GM18858 (cell line): ENCODE results near the gene SSBP2.
"Not testable (repeated sequence)": the region's sequence is repeated elsewhere in the genome, so short reads cannot be mapped to it uniquely, and the experiment has no call there.

Experiments used
- ATAC-seq: cut with Tn5 transposase; IDR thresholded peaks from one replicate; pipeline ENCODE4 v1.9.1; 2021; ENCODE audit not compliant: unreplicated experiment

Gene SSBP2

DNA sequence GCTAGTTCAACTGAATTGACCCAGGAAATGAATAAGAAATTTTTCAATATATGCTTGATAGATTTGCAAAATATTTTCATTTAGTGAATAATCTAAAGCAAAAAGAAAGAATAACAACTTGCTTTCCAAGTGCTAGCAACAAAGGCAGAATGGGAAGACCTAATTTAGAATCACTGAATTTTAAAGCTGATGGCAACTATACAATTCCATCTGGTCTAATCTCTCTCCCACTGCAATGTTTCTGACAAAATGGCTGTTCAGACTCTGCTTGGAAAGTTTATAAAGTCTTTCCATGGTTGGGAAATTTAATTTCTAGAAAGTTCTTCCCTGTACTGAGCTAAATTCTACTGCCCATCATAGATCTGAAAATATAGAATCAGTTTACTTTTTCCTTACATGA is 281.2 kb downstream of the SSBP2 start:
- ATAC-seq = no peak

- ATAC-seq = no peak
These were observed 300.0 kb downstream of the SSBP2 start for GRCh38 chr5:81450940-81451339.

- ATAC-seq = no peak
These were observed 315.9 kb downstream of the SSBP2 start for GRCh38 chr5:81435023-81435422.

DNA sequence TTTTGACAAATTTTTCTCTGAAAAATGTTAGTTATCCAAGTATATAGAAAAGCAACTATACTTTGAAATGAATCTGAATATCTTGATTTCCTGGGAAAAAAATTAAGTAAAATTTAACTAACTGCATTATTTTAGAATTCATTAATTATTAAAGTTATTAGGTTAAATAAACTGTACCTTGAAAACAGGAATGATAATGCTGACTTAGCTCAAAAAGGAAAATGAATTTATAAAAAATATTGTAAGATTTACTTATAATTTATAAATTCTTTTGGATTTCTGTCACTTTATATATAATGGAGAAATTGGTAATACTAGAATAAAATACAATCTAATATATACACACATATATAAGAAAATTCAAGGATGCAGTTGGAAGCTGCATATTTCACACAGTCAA is 320.9 kb downstream of the SSBP2 start:
- ATAC-seq = no peak

DNA sequence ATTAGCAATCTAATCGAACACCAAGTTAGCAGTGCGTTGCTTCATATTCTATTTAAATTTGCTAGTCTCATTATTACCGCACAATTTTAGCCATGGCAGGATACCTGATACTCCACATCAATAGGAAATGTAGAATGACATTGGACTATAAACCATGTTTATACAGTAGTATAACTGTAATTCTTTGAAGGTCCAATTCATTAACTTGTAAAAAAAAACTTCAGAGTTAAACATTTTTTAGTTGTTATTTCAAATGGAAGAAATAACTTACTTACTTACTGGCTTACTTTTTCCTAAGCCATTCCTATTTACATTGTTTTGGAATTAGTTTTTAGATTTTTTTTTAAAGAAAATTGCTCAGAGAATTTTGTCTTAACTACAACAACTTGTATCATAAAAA is 321.5 kb downstream of the SSBP2 start:
- ATAC-seq = no peak

DNA sequence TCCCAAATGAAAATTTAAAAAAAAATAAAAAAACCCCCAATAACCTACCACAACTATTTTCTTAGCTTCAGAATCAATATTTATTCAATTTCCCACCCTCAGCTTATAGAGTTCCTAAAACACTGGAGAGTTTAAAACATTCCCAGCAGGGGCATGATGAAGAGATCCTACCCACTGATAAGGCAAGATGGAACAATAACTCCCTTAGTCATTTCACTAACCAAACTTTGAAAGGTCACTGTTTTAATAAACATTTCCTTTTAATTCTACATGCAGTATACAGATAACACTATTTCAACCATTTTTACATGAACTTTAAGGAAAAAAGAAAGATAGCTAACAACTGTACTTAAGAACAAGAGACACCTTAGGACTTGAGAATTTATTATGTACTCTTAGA is 322.0 kb downstream of the SSBP2 start:
- ATAC-seq = no peak

DNA sequence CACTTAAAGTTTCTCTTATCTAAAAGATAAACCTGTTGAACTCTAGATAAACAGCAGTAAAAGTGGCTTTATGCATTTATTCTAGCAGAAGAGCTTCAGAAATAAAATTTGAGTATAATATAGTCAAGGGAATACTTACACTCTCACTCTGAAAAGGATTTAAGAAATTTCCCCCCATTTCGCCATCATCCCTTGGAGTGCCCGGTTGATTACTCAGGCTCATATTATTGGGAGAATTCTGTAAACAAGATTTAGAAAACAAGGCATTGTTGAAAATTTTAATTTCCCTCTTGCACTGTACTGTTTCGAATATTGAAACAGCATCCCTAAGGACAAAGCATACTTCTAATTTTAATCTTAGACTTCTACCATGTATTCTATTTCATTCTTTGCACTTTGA is 322.5 kb downstream of the SSBP2 start:
- ATAC-seq = no peak

DNA sequence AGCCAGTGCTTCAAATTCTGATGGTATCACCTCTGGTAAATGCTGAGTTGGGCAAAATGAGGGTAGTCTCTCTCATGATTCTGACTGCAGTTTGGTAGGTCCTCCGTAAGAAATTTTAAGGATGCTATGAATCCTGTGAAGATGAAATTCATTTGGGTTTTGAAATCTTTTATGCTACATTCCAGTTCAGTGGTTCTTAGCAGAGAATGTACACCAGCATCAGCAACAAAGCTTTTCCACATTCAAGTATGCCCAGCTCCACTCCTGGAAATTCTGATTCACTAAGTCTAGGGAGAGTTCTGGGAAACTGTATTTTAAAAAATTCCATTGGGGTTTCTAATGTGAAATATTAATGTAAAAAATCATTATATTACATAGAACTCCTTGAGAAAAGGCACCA is 323.3 kb downstream of the SSBP2 start:
- ATAC-seq = no peak

- ATAC-seq = no peak
These were observed 324.4 kb downstream of the SSBP2 start for GRCh38 chr5:81426359-81427030.

DNA sequence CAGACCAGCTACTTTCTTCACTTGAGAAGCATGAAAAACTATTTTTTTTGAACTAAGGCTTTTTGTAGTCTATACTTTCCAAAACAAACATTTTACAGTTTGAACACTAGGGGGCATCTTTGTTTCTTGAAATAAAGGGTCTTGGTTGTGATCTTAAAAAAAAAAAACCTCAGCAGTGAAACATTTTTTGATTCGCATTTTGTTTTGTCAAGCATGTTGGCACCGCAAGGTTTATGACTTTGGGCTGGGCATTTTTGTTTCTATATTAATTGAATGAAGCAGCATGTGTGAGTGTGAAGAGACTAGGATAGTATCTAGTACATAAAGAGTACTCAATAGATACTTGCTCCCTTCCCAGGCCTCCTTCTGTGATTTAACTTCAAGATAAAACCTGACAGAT is 325.3 kb downstream of the SSBP2 start:
- ATAC-seq = no peak

DNA sequence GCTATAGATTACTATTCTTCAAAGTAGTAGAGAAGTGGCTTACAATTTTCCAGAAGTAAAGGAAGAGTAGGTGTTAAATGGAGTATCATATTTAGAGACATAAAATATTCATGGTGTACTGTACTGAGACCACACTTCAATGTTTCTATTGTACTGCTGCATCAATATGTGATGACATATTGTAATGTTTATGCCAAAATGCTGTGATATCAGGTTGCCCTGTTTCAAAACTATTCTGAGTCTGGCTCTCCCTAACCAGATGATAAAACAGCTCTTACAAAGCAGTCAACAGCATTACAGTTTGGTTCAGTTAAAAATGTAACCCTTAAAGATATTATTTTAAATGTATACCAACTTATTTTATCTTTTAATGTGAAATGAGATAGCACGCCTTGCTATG is 326.2 kb downstream of the SSBP2 start:
- no peak for ATAC-seq

GRCh38 chr5:81422671-81423070 is 328.2 kb downstream of the SSBP2 start:
- no peak for ATAC-seq

DNA sequence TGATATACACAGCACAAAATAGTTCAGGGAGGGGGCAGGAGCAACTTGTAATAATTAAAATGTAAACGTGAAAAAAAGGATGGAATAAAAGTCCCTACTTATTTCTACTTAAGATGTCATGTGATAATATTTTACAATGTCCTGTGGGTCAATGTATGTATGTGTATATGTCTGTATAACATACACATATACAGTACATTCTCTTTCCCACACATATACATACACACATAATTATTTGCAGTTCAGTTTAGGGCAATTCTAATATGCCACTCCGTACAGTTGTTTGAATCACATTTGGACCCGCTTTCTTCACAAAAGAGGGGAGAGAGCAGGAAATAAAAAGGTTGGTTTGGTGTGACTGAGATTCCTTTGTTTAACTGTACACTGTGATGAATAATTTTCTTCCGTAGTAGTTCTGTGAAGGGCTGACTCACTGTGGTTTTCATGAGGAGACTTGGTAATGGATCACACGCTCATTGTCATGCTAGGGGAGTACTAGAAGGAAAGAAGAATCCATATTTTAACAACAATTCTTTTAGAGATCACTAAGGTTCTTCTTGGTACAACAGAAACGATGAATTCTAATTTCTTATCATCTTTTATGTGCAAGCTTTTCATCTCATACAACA is 330.7 kb downstream of the SSBP2 start:
- ATAC-seq = no peak

- no peak for ATAC-seq
These were observed 332.3 kb downstream of the SSBP2 start for GRCh38 chr5:81418606-81419005.

DNA sequence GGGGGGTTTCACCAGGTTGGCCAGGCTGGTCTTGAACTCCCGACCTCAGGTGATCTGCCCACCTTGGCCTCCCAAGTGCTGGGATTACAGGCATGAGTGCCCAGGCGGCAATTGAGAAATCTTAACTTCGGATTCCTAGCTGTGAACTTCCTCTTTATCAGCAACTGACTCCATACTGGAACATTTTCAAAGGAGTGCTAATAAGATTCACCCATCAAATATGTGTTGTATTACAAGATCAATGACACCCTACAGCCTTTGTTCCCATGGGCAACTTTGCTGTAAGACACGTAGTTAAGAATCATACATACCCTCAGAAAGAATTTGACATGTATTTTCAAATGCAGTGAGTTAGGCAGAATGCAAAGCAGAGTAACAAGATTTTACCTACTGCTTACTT is 333.8 kb downstream of the SSBP2 start:
- no peak for ATAC-seq

DNA sequence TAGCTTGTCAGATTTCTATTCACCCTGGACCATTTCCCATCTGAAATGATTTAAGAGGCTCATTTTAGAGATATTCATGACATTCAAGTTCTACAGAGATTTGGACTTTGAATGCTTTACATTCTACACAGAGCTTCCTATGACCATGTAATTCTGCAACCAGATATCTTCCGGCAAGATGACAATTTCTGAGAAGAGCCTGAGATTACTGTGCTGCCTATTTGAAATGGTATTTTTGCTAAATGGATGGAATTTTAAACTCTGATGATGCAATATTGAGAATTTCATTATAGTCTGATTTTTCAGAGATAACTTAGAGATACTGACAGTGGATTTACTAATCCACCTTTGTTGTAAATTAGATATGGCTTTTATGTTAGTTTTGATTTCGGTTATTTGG is 341.0 kb downstream of the SSBP2 start:
- ATAC-seq = no peak

DNA sequence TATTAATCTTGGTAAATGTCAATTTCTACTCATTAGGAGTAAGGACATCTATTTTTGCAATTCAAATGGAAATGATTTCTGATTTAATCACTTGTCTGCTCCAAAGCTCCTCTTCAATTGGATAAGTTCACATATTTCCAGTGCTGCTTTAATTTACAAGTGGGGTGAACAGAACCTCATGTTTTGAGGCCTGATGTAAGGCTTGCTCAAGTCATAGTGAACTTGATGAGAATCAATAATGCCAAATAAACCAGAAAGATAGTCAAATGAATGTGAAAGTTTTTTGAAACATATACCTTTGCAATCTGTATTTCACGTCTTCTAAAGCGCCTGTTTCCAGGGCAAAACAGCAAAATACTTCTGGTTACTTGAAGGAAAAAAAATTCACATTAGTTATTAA is 341.5 kb downstream of the SSBP2 start:
- ATAC-seq = no peak

- ATAC-seq = no peak
These were observed 342.4 kb downstream of the SSBP2 start for GRCh38 chr5:81408496-81408895.

DNA sequence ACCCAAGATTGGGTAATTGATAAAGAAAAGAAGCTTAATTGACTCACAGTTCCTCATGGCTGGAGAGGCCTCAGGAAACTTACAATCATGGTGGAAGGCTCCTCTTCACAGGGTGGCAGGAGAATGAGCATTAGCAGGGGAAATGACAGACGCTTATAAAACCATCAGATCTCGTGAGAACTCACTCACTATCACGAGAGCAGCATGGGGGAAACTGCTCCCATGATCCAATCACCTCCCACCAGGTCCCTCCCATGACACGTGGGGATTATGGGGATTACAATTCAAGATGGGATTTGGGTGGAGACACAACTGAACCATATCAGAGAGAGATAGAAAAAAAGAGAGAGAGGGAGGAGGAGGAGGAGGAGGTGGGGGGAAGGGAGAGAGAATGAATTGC is 343.1 kb downstream of the SSBP2 start:
- ATAC-seq = not testable (repeated sequence)

- no peak for ATAC-seq
These were observed 345.6 kb downstream of the SSBP2 start for GRCh38 chr5:81405126-81405891.

DNA sequence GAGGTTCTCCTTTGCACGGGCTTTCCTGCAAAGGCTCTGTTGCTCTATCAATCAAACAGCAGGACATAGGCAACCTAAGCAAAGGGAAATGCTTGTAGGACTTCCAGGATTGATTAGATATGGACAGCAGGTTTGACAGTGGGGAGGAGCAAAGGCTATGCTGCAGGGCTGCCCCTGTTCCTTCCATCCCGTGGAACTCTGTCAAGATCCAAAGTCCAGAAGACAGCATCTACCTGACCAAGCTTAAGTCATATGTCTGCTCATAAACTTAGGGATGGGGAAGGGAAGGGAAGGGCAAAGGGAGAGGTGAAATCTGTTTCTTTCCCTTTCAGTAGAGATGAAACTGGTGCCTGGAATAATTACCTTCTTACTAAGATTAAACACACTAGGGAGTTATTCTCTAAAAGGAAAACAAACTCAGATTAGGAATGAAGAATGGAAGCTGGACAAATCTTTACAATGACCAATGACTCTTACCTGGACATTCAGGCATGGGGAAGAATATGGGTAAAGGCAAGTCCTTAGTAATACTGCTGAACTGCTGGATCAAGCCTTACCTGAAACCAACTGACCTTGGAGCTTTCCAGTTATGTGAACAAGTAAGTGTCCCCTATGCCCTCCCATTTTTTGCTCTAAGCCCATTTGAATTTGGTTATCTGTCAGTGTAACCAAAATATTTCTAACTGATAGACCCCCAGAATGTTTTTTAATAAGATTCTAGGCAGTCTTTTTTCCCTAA is 348.5 kb downstream of the SSBP2 start:
- no peak for ATAC-seq

- no peak for ATAC-seq
These were observed 349.6 kb downstream of the SSBP2 start for GRCh38 chr5:81401266-81401665.
